HS-27A (cell line): ENCODE measurements around the gene MYOCD.
A peak's percentile ranks its signal among the peaks of the same experiment; 100 is the strongest.

Experiments used
- DNase-seq: peaks from one replicate; pipeline ENCODE4 v3.0.0-alpha.2; 2012; ENCODE audit warnings: low read depth, missing footprints

Gene MYOCD

DNA sequence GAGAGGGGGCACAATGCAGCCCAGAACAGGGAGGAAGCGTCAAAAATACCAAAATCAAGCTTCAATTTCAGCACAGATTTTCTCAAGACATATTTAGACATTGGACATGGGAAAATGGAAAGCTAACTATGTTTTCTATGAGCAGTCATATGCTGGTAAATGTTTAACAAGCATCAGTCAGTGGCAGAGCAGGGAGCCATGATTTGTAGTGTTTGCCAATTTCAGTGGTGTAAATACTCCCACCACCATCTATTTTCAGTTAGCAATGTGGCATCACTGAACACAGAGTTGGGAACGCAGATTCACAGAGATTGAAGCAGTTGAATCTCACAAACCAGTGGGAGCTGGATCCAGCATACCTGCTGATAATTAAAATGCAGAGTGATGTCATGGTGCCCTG is 24.6 kb upstream of the MYOCD start:
- no peak for DNase-seq

GRCh38 chr17:12642034-12642433 is 23.7 kb upstream of the MYOCD start:
- no peak for DNase-seq

DNA sequence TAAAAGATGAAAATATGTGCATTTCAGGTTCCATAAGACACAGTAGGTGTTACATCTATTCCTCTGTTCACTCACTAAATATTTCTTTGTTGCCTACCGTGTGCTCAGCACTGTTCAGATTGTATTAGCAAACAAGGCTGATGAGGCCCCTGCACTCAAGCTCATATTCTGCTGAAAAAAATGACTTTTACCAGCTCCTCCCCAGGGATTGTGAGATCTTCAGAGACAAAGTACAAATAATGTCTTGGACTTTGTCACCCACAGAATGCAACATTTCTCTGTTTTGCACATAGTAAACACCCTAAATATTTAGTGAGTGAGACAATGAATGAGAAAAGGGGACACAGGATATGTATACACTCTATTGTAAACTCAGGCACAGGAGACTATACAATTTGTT is 21.9 kb upstream of the MYOCD start:
- DNase-seq, result no peak

- DNase-seq, result no peak
Measured at GRCh38 chr17:12644623-12645022, 21.1 kb upstream of the MYOCD start.

- DNase-seq, result no peak
Measured at GRCh38 chr17:12646761-12647422, 18.8 kb upstream of the MYOCD start.

- DNase-seq, result no peak
Measured at GRCh38 chr17:12648498-12648897, 17.2 kb upstream of the MYOCD start.

DNA sequence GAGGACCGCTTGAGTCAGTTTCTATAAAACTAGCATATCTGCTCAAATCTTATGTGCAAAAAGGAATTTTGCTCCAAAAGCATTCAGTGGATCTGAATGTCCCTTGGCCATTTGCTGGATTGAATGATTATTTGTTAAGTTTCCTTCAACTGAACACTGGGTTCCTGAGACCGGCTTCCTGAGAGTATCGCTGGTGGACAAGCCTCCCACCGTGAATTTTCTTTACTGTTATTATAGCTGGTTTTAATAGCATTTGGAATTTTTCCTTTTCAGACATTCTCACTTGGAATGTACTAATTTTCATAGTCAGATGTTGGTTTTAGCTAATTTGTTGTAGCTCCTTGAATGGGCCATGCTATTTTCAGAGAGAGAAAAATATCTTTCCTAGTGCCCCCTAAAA is 9.8 kb upstream of the MYOCD start:
- no peak for DNase-seq

DNA sequence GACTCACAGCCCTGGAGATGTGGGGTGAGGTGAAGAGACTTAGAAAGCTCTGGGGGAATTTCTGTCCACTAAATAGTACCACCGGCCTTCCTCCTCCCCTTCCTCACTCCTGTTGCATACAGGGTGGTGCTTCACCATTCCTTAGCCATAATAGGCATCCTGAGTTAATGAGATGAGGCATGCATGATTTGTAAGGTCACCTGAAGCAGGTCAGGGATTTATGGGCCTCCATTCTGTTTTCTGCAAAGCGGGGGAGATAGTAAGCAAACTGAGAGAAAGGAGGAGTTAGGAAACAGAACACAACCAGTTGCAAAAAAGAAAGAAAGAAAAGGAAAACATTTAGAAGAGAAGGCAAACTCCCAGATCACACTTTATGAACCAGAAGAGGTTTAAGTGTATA is 9.3 kb upstream of the MYOCD start:
- no peak for DNase-seq

DNA sequence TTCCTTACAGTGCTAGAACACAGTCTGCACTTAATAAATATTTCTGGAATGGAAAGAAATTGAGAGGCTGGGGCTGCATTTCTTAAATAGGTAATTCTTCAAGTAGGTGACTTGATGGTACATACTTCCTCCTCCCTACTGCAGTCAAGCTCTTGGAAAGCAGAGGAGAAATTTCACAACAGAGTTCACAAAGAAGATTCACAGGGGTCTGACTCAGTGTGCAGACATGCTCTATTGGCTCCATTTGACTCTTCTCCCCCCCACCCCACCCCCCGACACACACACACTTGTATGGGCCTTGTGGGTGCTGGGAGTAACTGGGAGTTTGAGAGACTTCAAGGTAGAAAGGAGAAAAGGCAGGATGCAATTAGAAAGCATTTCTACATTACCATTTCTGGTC is 6.2 kb upstream of the MYOCD start:
- DNase-seq, result no peak

GRCh38 chr17:12664252-12664651 is 1.4 kb upstream of the MYOCD start:
- DNase-seq, result no peak

DNA sequence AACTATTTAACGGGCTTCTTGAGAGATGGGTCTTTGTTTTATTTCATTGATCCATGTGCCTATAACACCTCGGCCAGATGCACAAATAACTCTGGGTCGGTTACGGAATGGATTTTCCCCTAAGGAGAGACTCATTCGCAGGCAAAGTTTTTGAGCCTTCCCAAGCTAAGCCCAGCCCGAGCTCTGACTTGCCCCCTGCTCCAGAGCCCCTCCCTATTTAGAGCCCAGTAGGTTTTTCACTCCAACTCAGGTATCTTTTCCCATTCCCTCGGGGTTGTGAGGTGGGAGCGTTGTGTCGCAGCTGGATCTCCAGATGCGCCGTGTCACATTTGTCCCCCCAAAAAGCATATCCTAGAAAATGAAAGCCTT is 812 bp upstream of the MYOCD start:
- DNase-seq, result no peak

- no peak for DNase-seq
Measured at GRCh38 chr17:12666718-12667117, 1.0 kb downstream of the MYOCD start.

- peak; percentile 3 for DNase-seq
Measured at GRCh38 chr17:12667299-12667958, 1.7 kb downstream of the MYOCD start.

GRCh38 chr17:12671906-12672305 is 6.2 kb downstream of the MYOCD start:
- no peak for DNase-seq

GRCh38 chr17:12672947-12673346 is 7.3 kb downstream of the MYOCD start:
- DNase-seq, result no peak

- DNase-seq, result no peak
Measured at GRCh38 chr17:12673788-12674187, 8.1 kb downstream of the MYOCD start.

DNA sequence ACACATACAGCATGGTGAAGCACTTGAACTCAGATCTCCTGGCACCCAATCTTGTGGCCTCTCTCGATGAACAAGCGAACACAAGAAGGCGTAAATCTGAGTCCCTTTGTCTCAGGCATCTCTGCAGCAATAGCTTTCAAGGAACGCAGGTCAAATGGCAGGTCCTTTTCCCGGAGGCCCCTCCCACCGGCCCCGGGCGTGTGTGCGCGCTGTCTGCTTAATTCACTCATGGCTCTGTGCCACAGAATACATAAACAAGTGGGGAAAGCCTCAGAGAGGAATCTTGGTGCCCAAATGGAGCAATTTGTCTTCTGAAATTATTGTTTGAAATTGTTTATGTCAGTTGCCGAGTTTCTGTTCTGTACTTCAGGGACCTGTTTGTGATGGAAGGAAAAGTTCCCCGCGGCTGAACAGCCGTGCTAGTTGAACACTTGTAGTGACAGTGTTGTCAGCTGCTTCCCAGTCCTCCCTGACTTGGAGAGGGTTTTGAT is 14.8 kb downstream of the MYOCD start:
- no peak for DNase-seq

GRCh38 chr17:12680993-12681392 is 15.3 kb downstream of the MYOCD start:
- no peak for DNase-seq

DNA sequence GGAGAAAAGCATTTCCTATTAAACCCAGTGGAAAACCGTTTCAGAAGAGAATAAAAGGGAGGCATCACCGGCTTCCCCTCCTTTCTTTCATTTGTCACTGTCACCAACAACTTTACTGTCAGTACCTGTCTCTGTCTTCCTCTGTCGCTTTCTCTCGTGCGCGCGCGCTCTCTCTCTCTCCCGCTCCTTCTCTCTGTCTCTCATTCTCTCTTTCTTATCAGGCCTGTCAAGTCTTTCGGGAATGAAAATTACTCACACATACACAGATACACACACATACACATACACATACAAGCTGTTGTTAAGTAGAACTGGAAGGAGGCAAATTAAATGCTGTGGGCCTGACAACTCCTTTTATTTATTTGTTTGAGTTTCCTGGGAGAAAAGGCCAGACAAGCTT is 17.6 kb downstream of the MYOCD start:
- DNase-seq, result no peak

GRCh38 chr17:12686486-12686885 is 20.8 kb downstream of the MYOCD start:
- DNase-seq, result no peak

DNA sequence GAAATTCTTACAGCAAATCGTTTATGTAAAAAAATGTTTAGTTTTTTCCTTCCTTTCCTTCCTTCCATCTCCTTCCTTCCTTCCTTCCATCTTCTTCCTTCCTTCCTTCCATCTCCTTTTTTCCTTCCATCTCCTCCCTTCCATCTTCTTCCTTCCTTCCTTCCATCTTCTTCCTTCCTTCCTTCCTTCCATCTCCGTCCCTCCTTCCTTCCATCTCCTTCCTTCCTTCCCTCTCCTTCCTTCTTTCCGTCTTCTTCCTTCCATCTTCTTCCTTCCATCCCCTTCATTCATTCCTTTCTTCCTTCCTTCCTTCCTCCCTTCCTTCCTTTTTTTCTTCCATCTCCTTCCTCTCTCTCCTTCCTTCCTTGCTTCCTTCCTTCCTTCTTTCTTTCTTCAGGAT is 22.7 kb downstream of the MYOCD start:
- DNase-seq, result no peak

GRCh38 chr17:12691173-12691572 is 25.5 kb downstream of the MYOCD start:
- no peak for DNase-seq

DNA sequence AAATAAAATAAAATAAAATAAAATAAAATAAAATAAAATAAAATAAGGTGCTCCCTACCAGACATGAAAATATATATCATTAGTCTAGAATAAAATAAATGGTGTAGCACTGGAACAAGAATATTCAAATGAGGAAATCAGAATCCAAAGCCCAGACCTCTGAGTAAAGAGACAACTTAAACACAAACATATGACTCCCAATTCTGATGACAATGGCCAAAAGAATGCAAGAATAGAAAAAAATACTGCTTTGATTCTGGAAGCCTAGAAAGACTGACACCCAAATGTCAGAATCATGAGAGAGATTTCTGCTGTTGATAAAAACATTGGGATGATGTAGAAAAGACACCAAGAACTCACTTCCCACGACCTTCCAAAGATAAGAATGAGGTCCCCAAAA is 27.9 kb downstream of the MYOCD start:
- no peak for DNase-seq

- no peak for DNase-seq
Measured at GRCh38 chr17:12706070-12706469, 40.4 kb downstream of the MYOCD start.
